H1 (cell line): Measurements from ENCODE around the gene ACTC1. TPM values are rescaled to one million over a fixed set of nuclear protein-coding genes. Genes with fewer than 3 reads are reported as not detected.

ENCODE experiments used
- BCL11A ChIP-seq, 2 experiments: IDR thresholded peaks; one replicate each; pipeline ENCODE4 v1.6.1; 2011; ENCODE audit warnings: low read depth in 2 of 2, low read length in 2 of 2, mild to moderate bottlenecking in 2 of 2
- E2F6 ChIP-seq: IDR thresholded peaks from 2 replicates; pipeline ENCODE4 v1.6.1; 2012; ENCODE audit warnings: inconsistent platforms
- GABPA ChIP-seq: IDR thresholded peaks from 2 replicates; pipeline ENCODE4 v1.6.1; 2011; ENCODE audit warnings: mild to moderate bottlenecking, low read length, moderate library complexity, borderline replicate concordance; ENCODE audit not compliant: insufficient read depth
- HDAC6 ChIP-seq: IDR thresholded peaks from one replicate; pipeline ENCODE4 v1.7.1; 2012; ENCODE audit warnings: low read depth, mild to moderate bottlenecking, inconsistent platforms, low read length, moderate library complexity
- MAFK ChIP-seq: IDR thresholded peaks from 2 replicates; pipeline ENCODE4 v1.6.1; 2012; ENCODE audit warnings: low read depth, mild to moderate bottlenecking, improper control_type of control experiment, low read length
- SIN3A ChIP-seq, 2 experiments: IDR thresholded peaks in 1 of 2; conservative IDR thresholded peaks in 1 of 2; 2 replicates each; pipeline ENCODE4 v1.6.1; 2011 to 2012; ENCODE audit warnings: low read length in 2 of 2, improper control_type of control experiment in 1 of 2, low read depth in 1 of 2, mild to moderate bottlenecking in 1 of 2
- polyA plus RNA-seq, 7 experiments: library from polyadenylated mRNA; depleted of rRNA in 3 of 7; stranded (reverse) in 5 of 7; unstranded in 2 of 7; fragments of >200 nt in 5 of 7; fragments of 200-250 nt in 2 of 7; gene quantifications; 1 replicate in 5 of 7; 2 replicates in 1 of 7; 4 replicates in 1 of 7; pipeline versions ENCODE4 v1.2.1 to v1.2.3, GENCODE V29; 2011 to 2013; ENCODE audit warnings: missing spikeins in 2 of 7, mixed read lengths in 2 of 7
- total RNA-seq: library from RNA; stranded (reverse); fragmentation: NEBNext Ultra II Directional; extraction: Animal tissue kit (Norgen Biotek cat#: 25700); gene quantifications from 2 replicates; pipeline ENCODE4 v1.2.1, GENCODE V29; 2021
- TF ChIP-seq, protein P1 (sequence below): IDR thresholded peaks from 2 replicates; pipeline ENCODE4 v1.6.1; 2011; ENCODE audit warnings: low read depth, mild to moderate bottlenecking, low read length; ENCODE audit not compliant: insufficient read depth

ACTC1 gene
- total and polyA plus RNA-seq, 2 of the 8 experiments (the other 6 are each of a cell fraction or from before 2014, with no cell fraction given): 37.6 to 90.0 TPM

DNA sequence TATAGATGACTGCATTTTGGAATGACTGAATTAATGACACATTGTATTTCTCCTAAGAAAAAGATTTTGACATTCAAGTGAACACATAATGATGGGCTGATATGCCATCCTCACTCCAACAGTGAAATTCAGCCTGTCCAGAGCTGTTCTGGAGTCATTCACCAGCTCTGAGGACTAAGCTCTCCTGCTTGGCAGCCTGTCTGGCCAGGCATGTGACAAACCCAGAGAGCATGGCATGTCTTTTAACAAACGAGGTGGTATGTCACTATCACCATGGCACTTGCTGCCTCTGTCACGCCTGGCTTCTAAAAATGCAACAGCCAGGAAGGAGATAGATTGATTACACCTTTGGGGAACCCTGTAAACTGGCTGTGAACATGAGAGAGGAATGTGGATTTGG, 1.4 kb downstream of the ACTC1 start (continued):
- TF ChIP-seq HDAC6: no peak
- no peak for TF ChIP-seq SIN3A (conservative IDR thresholded peaks at IDR 0.05 in 1 of 2, IDR thresholded peaks at IDR 0.05 in 1 of 2; ENCODE audit: low read depth in 1 of 2, low read length in 2 of 2)
- TF ChIP-seq, protein P1, sequence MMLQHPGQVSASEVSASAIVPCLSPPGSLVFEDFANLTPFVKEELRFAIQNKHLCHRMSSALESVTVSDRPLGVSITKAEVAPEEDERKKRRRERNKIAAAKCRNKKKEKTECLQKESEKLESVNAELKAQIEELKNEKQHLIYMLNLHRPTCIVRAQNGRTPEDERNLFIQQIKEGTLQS: no peak
- no peak for TF ChIP-seq GABPA
- TF ChIP-seq MAFK: no peak
- TF ChIP-seq E2F6: no peak
- TF ChIP-seq BCL11A (IDR thresholded peaks at IDR 0.05; ENCODE audit: low read depth in 2 of 2, low read length in 2 of 2): no peak
